Measurements from ENCODE around the gene PLSCR4.

PLSCR4 gene

GRCh38 chr3:146189519-146190173 lies 61.3 kb downstream of the PLSCR4 start:
- peak; percentile 50 for DNase-seq

- no peak for DNase-seq
Observed at GRCh38 chr3:146187334-146187950, 63.5 kb downstream of the PLSCR4 start.

- DNase-seq = no peak
Observed at GRCh38 chr3:146184241-146185015, 66.5 kb downstream of the PLSCR4 start.

- no peak for DNase-seq
Observed at GRCh38 chr3:146181216-146181615, 69.7 kb downstream of the PLSCR4 start.

- DNase-seq = no peak
Observed at GRCh38 chr3:146180376-146180775, 70.5 kb downstream of the PLSCR4 start.

GRCh38 chr3:146178006-146178689 lies 72.8 kb downstream of the PLSCR4 start:
- DNase-seq = no peak

GRCh38 chr3:146177519-146177918 lies 73.4 kb downstream of the PLSCR4 start:
- DNase-seq = no peak

- no peak for DNase-seq
Observed at GRCh38 chr3:146177072-146177471, 73.8 kb downstream of the PLSCR4 start.

GRCh38 chr3:146172586-146172985 lies 78.3 kb downstream of the PLSCR4 start:
- no peak for DNase-seq

GRCh38 chr3:146170591-146170990 lies 80.3 kb downstream of the PLSCR4 start:
- DNase-seq = no peak

GRCh38 chr3:146169891-146170290 lies 81.0 kb downstream of the PLSCR4 start:
- DNase-seq = no peak

- no peak for DNase-seq
Observed at GRCh38 chr3:146166826-146167225, 84.1 kb downstream of the PLSCR4 start.

GRCh38 chr3:146166415-146166821 lies 84.5 kb downstream of the PLSCR4 start:
- DNase-seq = no peak

GRCh38 chr3:146165877-146166276 lies 85.0 kb downstream of the PLSCR4 start:
- no peak for DNase-seq

GRCh38 chr3:146164971-146165769 lies 85.7 kb downstream of the PLSCR4 start:
- no peak for DNase-seq

GRCh38 chr3:146164506-146164905 lies 86.4 kb downstream of the PLSCR4 start:
- DNase-seq = no peak

GRCh38 chr3:146164071-146164470 lies 86.8 kb downstream of the PLSCR4 start:
- DNase-seq = no peak

GRCh38 chr3:146163584-146163983 lies 87.3 kb downstream of the PLSCR4 start:
- DNase-seq = no peak

- DNase-seq = no peak
Observed at GRCh38 chr3:146162561-146162960, 88.3 kb downstream of the PLSCR4 start.

- DNase-seq = no peak
Observed at GRCh38 chr3:146161663-146162002, 89.3 kb downstream of the PLSCR4 start.

GRCh38 chr3:146160964-146161662 lies 89.8 kb downstream of the PLSCR4 start, which contains the start of gene PLOD2:
PLOD2 (minus strand) TSS chr3:146161184; CDS start chr3:146160989, 195 bp downstream.
- DNase-seq = no peak

Measured in NCI-H2029 (cell line).